GM12864 (cell line): ENCODE data around the gene CSF3.

Experiments
- DNase-seq: peaks from one replicate; pipeline ENCODE4 v3.0.0-alpha.2; 2011; ENCODE audit warnings: low read depth
- H3K4me3 ChIP-seq: 2 replicates; pipeline ENCODE4 v1.5.1; 2011; ENCODE audit warnings: mild to moderate bottlenecking, low read depth, low read length, control low read depth
- TF ChIP-seq, protein P1 (sequence below): IDR thresholded peaks from 2 replicates; pipeline ENCODE4 v1.5.1; 2011; ENCODE audit warnings: low read depth, mild to moderate bottlenecking, moderate library complexity, low read length, control low read depth, inconsistent platforms; ENCODE audit errors: missing control alignments

Gene CSF3

DNA sequence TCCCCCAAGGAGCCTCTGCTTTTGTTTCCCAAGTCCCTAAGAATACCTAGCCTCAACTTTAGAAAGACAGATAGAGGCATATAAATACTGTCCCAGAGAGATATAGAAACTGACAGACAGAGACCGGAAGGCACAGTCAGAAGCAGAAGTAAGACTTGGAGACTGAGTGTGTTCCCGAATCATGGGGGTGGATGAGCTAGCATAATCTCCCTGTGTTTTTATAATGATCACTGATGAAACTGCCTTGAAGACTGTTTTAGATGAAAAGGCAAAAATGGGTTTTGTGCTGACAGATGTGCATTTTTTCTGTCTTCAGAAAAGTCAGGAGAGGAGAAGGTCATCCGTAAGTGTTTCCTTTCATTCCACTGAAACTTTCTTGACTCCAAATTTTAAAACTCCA, 43.0 kb upstream of the CSF3 start:
- no peak overlapping the region for H3K4me3 ChIP-seq
- TF ChIP-seq, protein P1, sequence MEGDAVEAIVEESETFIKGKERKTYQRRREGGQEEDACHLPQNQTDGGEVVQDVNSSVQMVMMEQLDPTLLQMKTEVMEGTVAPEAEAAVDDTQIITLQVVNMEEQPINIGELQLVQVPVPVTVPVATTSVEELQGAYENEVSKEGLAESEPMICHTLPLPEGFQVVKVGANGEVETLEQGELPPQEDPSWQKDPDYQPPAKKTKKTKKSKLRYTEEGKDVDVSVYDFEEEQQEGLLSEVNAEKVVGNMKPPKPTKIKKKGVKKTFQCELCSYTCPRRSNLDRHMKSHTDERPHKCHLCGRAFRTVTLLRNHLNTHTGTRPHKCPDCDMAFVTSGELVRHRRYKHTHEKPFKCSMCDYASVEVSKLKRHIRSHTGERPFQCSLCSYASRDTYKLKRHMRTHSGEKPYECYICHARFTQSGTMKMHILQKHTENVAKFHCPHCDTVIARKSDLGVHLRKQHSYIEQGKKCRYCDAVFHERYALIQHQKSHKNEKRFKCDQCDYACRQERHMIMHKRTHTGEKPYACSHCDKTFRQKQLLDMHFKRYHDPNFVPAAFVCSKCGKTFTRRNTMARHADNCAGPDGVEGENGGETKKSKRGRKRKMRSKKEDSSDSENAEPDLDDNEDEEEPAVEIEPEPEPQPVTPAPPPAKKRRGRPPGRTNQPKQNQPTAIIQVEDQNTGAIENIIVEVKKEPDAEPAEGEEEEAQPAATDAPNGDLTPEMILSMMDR, result no peak
- no peak for DNase-seq

DNA sequence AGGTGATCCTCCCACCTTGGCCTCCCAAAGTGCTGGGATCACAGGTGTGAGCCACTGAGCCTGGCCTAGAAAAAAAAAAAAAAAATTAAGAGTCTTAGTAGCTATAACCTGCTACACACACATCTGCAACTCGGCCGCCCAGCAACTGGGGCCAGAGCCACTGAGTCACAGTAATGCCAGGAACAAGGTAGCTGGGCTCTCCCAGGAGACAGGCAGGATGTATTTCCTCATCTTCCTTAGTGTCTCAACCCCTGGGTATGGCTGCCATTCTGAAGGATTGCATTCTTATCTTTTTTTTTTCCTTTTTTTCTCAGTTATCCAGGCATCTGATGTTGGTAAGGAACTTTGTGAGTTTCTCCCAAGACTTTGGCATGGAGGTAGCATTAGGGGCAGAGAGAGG, 41.7 kb upstream of the CSF3 start:
- DNase-seq, result no peak
- H3K4me3 ChIP-seq, result no peak overlapping the region
- TF ChIP-seq, protein P1, result no peak

DNA sequence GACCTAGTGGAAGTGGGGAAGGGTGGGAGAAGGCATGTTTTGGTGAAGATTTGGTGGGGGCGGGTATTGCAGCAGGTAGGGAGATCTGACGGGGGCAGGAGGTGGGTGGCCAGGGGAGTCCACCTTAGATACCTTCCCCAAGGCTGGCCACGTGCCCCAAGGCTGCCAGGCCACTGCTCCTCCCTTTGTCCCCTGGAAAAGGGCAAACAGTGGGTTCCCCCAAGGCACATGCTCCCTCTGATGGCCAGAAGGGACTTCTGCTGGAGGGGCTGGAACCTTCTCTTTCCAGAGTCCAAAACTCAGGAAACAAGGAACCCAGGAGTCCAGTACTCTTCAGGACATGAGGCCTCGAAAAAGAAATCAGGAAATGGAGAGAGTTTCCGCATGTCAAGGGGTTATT, 40.8 kb upstream of the CSF3 start:
- H3K4me3 ChIP-seq, result no peak overlapping the region

DNA sequence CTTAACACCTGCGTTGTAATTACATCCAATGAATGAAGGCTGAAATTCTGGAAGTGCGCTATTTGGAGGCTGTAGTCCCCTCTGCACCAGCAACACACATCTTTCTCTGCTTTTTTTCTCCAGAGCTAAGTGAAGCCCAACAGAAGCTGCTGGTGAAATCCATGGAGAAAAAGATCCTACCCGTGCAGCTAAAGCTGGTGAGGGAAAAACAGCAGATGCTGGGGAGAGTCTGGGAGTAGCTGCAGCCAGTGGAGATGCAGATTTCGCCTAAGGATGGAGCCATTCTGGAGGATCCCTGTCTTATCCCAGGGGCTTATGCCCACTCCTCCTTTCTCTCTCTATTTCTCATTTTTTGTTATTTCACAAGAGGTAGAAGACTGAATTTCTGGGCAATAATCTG, 39.4 kb upstream of the CSF3 start:
- TF ChIP-seq, protein P1, result no peak
- no peak overlapping the region for H3K4me3 ChIP-seq
- no peak for DNase-seq

More for the DNA sequence above, 40.8 kb upstream of the CSF3 start:
- TF ChIP-seq, protein P1, result no peak
- DNase-seq, result no peak

DNA sequence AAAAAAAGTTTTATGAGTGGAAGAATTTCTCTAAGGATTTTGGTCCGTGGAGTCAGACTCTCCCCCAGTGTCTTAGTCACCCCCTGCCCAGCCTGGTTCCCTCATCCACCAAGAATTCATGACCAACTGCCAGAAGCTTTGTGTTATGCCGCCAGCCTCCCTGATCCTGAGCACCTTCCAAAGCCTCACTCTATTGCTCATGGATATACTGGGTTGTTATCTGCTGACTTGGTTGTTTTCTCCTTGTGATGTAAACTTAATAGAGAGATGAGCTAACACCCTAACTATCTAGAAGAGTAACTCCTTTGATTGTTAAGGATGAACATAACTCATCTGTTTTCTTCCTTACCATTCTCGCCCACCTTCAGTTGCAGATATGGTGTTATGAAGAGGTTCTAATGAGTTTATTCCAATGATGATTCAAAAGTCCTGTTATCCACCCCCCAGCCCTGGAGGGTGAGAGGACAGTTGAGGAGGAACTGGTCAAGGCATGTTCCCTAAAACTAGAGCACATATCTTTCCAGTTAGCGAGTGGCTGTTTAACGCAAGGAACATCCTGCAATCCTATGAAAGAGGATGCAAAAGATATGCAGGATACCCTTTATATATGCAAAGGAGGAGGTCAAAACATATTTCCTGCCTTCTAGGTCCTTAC, 36.1 kb upstream of the CSF3 start:
- no peak for DNase-seq
- H3K4me3 ChIP-seq, result no peak overlapping the region

DNA sequence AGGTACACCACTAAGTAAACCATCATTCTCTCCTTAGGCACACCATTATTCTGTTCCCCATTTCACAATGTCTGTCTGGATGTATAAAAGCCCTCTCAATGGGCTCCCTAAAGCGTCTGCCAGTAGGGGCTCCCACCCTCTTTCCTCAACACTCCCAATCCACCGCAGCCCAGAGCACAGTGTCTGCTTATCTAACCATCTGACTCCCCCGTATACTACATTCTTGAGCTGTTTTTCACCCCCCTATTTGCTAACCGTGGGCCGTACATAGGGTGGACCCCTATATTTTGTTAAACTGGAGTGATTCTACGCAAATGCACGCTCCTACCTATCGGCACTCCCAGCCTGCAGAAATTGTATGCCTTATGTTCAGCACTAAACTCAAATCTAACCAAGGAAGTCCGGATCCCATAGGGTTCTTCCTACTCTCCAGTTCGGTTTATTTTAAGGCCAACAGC, 35.3 kb upstream of the CSF3 start:
- TF ChIP-seq, protein P1, result no peak
- DNase-seq, result no peak
- H3K4me3 ChIP-seq, result peak overlapping the region; percentile 82

More for the DNA sequence above, 36.1 kb upstream of the CSF3 start:
- TF ChIP-seq, protein P1, result no peak
